ENCODE measurements around the gene B3GNT8. TPM values are rescaled to one million over a fixed set of nuclear protein-coding genes. Genes with fewer than 3 reads are reported as not detected.
"Not testable (repeated sequence)": the region's sequence is repeated elsewhere in the genome, so short reads cannot be mapped to it uniquely, and the experiment has no call there.

B3GNT8 gene
- total RNA-seq (1 to 10 TPM in 1 of 2 donors, under 1 TPM in 1; 0.50 to 2.3 TPM), polyA plus RNA-seq (under 1 TPM; 0.14 to 0.82 TPM)

- Histone ChIP-seq H3K4me1 (ENCODE audit: control insufficient read depth in 4 of 4, insufficient read depth in 4 of 4, low read length in 3 of 4) (peaks cover 0 to 13% (median 10%) of the 10 kb centered on the region in 4 donors), H3K9me3 (ENCODE audit: control insufficient read depth in 4 of 4, low read length in 3 of 4) (no peaks in the 10 kb centered on the region), H3K4me3 (ENCODE audit: low read depth in 1 of 3, low read length in 3 of 3) (peak within 1 kb of the TSS in 1 of 3 donors; percentile 22), H3K27me3 (ENCODE audit: control insufficient read depth in 4 of 4, insufficient read depth in 4 of 4, low read length in 3 of 4) (no peaks in the 10 kb centered on the region), H3K36me3 (ENCODE audit: control insufficient read depth in 4 of 4, insufficient read depth in 3 of 4, low read depth in 1 of 4, low read length in 3 of 4) (peaks cover 6 to 39% (median 10%) of the 10 kb centered on the region in 4 donors), H3K27ac (ENCODE audit: low read depth in 1 of 2, low read length in 2 of 2) (peak within 1 kb of the TSS; percentile 47 to 53), H3K9ac (ENCODE audit: low read depth in 1 of 2, low read length in 2 of 2) (no peak within 1 kb of the TSS)
- DNase-seq (ENCODE audit: low spot score), result peak; percentile 86
- WGBS, result 52% methylated on average over 19 of the region's 19 CpGs
- TF ChIP-seq RAD21 (IDR thresholded peaks at IDR 0.05) (no peak), HNF4A (conservative IDR thresholded peaks at IDR 0.05) (no peak), NR2F2 (IDR thresholded peaks at IDR 0.05) (no peak), FOXA2 (IDR thresholded peaks at IDR 0.05) (no peak), MAX (IDR thresholded peaks at IDR 0.05) (no peak), RXRA (IDR thresholded peaks at IDR 0.05) (no peak), HNF4G (IDR thresholded peaks at IDR 0.05) (no peak), ZBTB33 (IDR thresholded peaks at IDR 0.05) (no peak), GABPA (IDR thresholded peaks at IDR 0.05 in 1 of 2, conservative IDR thresholded peaks at IDR 0.05 in 1 of 2) (no peak), REST (IDR thresholded peaks at IDR 0.05) (no peak), YY1 (IDR thresholded peaks at IDR 0.05) (no peak), FOXA1 (IDR thresholded peaks at IDR 0.05) (no peak), JUND (IDR thresholded peaks at IDR 0.05) (no peak), TAF1 (conservative IDR thresholded peaks at IDR 0.05) (no peak), SP1 (IDR thresholded peaks at IDR 0.05) (no peak)
Observed at GRCh38 chr19:41426952-41427646, at the start of gene B3GNT8. Gene B3GNT8, minus strand, starts transcription at chr19:41427374. Its CDS starts 596 bp downstream, at chr19:41426778.

- no peak for DNase-seq (ENCODE audit: low spot score)
- Histone ChIP-seq H3K27me3 (ENCODE audit: control insufficient read depth in 4 of 4, insufficient read depth in 4 of 4, low read length in 3 of 4) (peaks cover 0 to 4% (median 3%) of the 10 kb centered on the region in 4 donors), H3K9me3 (ENCODE audit: control insufficient read depth in 4 of 4, low read length in 3 of 4) (no peaks in the 10 kb centered on the region), H3K9ac (ENCODE audit: low read depth in 1 of 2, low read length in 2 of 2) (no peak overlapping the region), H3K4me3 (ENCODE audit: low read depth in 1 of 3, low read length in 3 of 3) (no peak overlapping the region), H3K36me3 (ENCODE audit: control insufficient read depth in 4 of 4, insufficient read depth in 3 of 4, low read depth in 1 of 4, low read length in 3 of 4) (no peaks in the 10 kb centered on the region), H3K27ac (ENCODE audit: low read depth in 1 of 2, low read length in 2 of 2) (no peak overlapping the region), H3K4me1 (ENCODE audit: control insufficient read depth in 4 of 4, insufficient read depth in 4 of 4, low read length in 3 of 4) (no peaks in the 10 kb centered on the region)
- TF ChIP-seq HNF4A (conservative IDR thresholded peaks at IDR 0.05), result no peak
- no peak for TF ChIP-seq ZBTB33 (IDR thresholded peaks at IDR 0.05)
Observed at GRCh38 chr19:41476583-41476982, 49.4 kb upstream of the B3GNT8 start.

GRCh38 chr19:41463257-41464256, 36.4 kb upstream of the B3GNT8 start:
- H3K4me3 ChIP-seq (ENCODE audit: low read depth in 1 of 3, low read length in 3 of 3); H3K9me3 ChIP-seq (ENCODE audit: control insufficient read depth in 4 of 4, low read length in 3 of 4); DNase-seq (ENCODE audit: low spot score); H3K9ac ChIP-seq (ENCODE audit: low read depth in 1 of 2, low read length in 2 of 2); H3K4me1 ChIP-seq (ENCODE audit: control insufficient read depth in 4 of 4, insufficient read depth in 4 of 4, low read length in 3 of 4); H3K27ac ChIP-seq (ENCODE audit: low read depth in 1 of 2, low read length in 2 of 2); H3K36me3 ChIP-seq (ENCODE audit: control insufficient read depth in 4 of 4, insufficient read depth in 3 of 4, low read depth in 1 of 4, low read length in 3 of 4): not testable (repeated sequence)
- H3K27me3 ChIP-seq (ENCODE audit: control insufficient read depth in 4 of 4, insufficient read depth in 4 of 4, low read length in 3 of 4), result peaks cover 0 to 11% (median 1%) of the 10 kb centered on the region in 4 donors
- 73% methylated on average over 22 of the region's 22 CpGs for WGBS

Data from liver (tissue), 9 donors.